ENCODE results near the gene SCAMP5.

SCAMP5 gene

GRCh38 chr15:75054172-75054897 is 59.0 kb downstream of the SCAMP5 start:
- Histone ChIP-seq H3K4me1 (ENCODE audit: control insufficient read depth, insufficient read depth, low read length) (no peaks in the 10 kb centered on the region), H3K4me3 (ENCODE audit: low read length) (no peak overlapping the region), H3K27me3 (ENCODE audit: control insufficient read depth, insufficient read depth, low read length) (no peaks in the 10 kb centered on the region), H3K36me3 (ENCODE audit: control insufficient read depth, insufficient read depth, low read length) (no peaks in the 10 kb centered on the region), H3K27ac (ENCODE audit: low read length) (no peak overlapping the region), H3K9me3 (ENCODE audit: control insufficient read depth, insufficient read depth, low read length) (no peaks in the 10 kb centered on the region)
- no CpG with 5 or more reads among the region's 3 CpGs for WGBS (ENCODE audit: insufficient coverage, insufficient read length)
- no peak for DNase-seq (ENCODE audit: low read depth, low spot score)

DNA sequence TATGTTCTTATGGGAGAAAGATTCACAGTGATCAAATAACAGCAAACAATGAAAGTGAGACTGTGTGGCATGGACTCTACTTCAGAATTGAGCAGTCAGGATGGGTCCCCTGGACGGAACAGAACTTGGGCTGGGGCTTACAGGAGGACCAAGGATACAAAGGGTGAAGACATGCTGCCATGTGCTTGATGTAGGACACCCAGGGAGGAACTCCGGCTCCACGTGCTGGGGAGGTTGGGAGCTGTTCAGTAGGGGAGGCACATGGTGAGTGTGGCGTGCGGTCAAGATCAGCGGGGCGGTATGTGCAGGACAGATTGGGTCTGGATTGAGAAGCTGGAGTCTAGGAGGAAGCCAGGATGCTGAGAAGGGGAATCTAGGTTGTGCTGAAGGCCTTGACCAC is 60.7 kb downstream of the SCAMP5 start:
- Histone ChIP-seq H3K4me1 (ENCODE audit: control insufficient read depth, insufficient read depth, low read length) (no peaks in the 10 kb centered on the region), H3K9me3 (ENCODE audit: control insufficient read depth, insufficient read depth, low read length) (no peaks in the 10 kb centered on the region), H3K27ac (ENCODE audit: low read length) (no peak overlapping the region), H3K27me3 (ENCODE audit: control insufficient read depth, insufficient read depth, low read length) (no peaks in the 10 kb centered on the region), H3K36me3 (ENCODE audit: control insufficient read depth, insufficient read depth, low read length) (no peaks in the 10 kb centered on the region), H3K4me3 (ENCODE audit: low read length) (no peak overlapping the region)
- WGBS (ENCODE audit: insufficient coverage, insufficient read length), result no CpG with 5 or more reads among the region's 7 CpGs
- DNase-seq (ENCODE audit: low read depth, low spot score), result no peak

DNA sequence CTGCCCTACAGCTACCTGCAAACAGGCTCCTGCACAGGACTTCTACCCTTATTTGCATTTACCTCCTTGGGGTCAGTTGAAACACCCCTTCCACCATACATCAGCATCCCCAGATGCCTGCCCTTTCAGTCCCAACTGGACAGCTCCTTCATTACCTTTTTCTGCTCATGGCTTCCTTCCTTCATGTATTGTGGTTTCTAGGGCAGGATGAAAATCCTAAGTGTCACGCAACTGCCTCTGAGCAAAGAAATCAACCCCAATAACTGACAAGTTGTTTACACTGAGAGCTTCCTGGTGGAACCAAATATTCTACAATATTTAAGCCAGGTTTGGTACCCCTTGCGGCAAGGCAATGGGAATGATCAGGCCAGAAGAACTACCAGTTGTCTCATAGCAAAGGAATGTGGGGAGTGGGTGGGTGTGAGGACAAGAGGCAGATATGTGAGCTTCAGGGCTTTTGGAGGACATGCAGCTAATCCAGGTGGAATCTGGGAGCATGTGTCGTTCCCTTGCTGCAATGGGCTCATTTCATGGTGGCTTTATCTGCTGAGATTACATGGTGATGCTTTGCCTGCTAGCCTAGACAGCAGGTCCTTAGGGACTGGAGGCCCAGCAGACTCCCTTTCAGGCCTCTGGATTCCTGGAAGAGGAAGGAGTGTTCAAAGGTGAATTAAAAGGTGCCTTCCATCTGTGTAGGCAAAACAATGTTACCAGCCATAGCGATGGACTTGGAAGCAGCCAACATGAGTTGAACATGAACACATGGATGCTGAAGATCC is 63.0 kb downstream of the SCAMP5 start:
- no peak for DNase-seq (ENCODE audit: low read depth, low spot score)
- Histone ChIP-seq H3K9me3 (ENCODE audit: control insufficient read depth, insufficient read depth, low read length) (no peaks in the 10 kb centered on the region), H3K27ac (ENCODE audit: low read length) (no peak overlapping the region), H3K36me3 (ENCODE audit: control insufficient read depth, insufficient read depth, low read length) (no peaks in the 10 kb centered on the region), H3K4me3 (ENCODE audit: low read length) (no peak overlapping the region), H3K4me1 (ENCODE audit: control insufficient read depth, insufficient read depth, low read length) (no peaks in the 10 kb centered on the region), H3K27me3 (ENCODE audit: control insufficient read depth, insufficient read depth, low read length) (no peaks in the 10 kb centered on the region)
- WGBS (ENCODE audit: insufficient coverage, insufficient read length), result no CpG with 5 or more reads among the region's 4 CpGs

DNA sequence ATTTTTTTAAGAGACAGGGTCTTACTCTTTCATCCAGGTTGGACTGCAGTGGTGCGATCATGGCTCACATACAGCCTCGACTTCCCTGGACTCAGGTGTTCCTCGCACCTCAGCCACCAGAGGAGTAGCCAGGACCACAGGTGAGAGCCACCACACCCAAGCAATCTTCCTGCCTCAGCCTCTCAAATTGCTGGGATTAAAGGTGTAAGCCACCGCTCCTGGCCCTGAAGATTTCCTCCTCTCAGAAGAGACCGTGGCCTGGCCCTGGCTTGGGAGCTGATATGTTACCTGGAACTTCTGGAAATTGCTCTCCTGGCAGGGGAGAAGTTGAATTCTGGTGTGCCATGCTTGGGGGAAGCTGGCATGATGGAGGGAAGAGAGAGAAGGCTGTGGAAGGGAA is 64.2 kb downstream of the SCAMP5 start:
- H3K4me3 ChIP-seq (ENCODE audit: low read length), result no peak overlapping the region
- no CpG with 5 or more reads among the region's 5 CpGs for WGBS (ENCODE audit: insufficient coverage, insufficient read length)
- DNase-seq (ENCODE audit: low read depth, low spot score), result no peak
- H3K36me3 ChIP-seq (ENCODE audit: control insufficient read depth, insufficient read depth, low read length), result no peaks in the 10 kb centered on the region
- H3K27me3 ChIP-seq (ENCODE audit: control insufficient read depth, insufficient read depth, low read length), result no peaks in the 10 kb centered on the region
- no peak overlapping the region for H3K27ac ChIP-seq (ENCODE audit: low read length)
- no peaks in the 10 kb centered on the region for H3K4me1 ChIP-seq (ENCODE audit: control insufficient read depth, insufficient read depth, low read length)
- H3K9me3 ChIP-seq (ENCODE audit: control insufficient read depth, insufficient read depth, low read length), result no peaks in the 10 kb centered on the region

GRCh38 chr15:75061272-75061671 is 65.9 kb downstream of the SCAMP5 start:
- DNase-seq (ENCODE audit: low read depth, low spot score), result no peak
- Histone ChIP-seq H3K27ac (ENCODE audit: low read length) (no peak overlapping the region), H3K4me1 (ENCODE audit: control insufficient read depth, insufficient read depth, low read length) (no peaks in the 10 kb centered on the region), H3K27me3 (ENCODE audit: control insufficient read depth, insufficient read depth, low read length) (no peaks in the 10 kb centered on the region), H3K9me3 (ENCODE audit: control insufficient read depth, insufficient read depth, low read length) (no peaks in the 10 kb centered on the region), H3K36me3 (ENCODE audit: control insufficient read depth, insufficient read depth, low read length) (no peaks in the 10 kb centered on the region), H3K4me3 (ENCODE audit: low read length) (no peak overlapping the region)

DNA sequence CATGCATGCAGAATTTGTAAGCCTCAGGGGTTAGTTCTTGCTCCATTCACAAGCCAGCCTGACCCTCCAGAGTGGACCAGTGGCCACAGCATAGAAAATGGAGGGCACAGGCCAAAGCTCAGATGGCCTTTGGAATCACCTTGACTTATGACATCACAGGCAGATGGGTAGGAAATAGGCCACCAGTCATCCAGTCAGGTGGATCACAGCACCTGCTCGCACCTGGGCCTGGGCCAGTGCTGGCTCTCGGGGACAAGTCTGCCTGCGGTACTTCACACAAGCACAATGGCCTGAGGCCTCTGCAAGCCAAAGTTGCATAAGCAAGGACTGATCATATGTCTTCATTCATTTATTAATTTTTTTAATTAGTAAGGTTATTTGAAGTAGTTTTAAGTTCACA is 67.3 kb downstream of the SCAMP5 start:
- H3K27ac ChIP-seq (ENCODE audit: low read length), result no peak overlapping the region
- no CpG with 5 or more reads among the region's 3 CpGs for WGBS (ENCODE audit: insufficient coverage, insufficient read length)
- H3K4me1 ChIP-seq (ENCODE audit: control insufficient read depth, insufficient read depth, low read length), result no peaks in the 10 kb centered on the region

GRCh38 chr15:75063338-75063737 is 68.0 kb downstream of the SCAMP5 start:
- Histone ChIP-seq H3K36me3 (ENCODE audit: control insufficient read depth, insufficient read depth, low read length) (no peaks in the 10 kb centered on the region), H3K27me3 (ENCODE audit: control insufficient read depth, insufficient read depth, low read length) (no peaks in the 10 kb centered on the region), H3K9me3 (ENCODE audit: control insufficient read depth, insufficient read depth, low read length) (no peaks in the 10 kb centered on the region), H3K4me3 (ENCODE audit: low read length) (no peak overlapping the region), H3K4me1 (ENCODE audit: control insufficient read depth, insufficient read depth, low read length) (no peaks in the 10 kb centered on the region), H3K27ac (ENCODE audit: low read length) (no peak overlapping the region)
- DNase-seq (ENCODE audit: low read depth, low spot score), result no peak
- no CpG with 5 or more reads among the region's 4 CpGs for WGBS (ENCODE audit: insufficient coverage, insufficient read length)

More for the DNA sequence above, 67.3 kb downstream of the SCAMP5 start:
- no peak for DNase-seq (ENCODE audit: low read depth, low spot score)
- Histone ChIP-seq H3K9me3 (ENCODE audit: control insufficient read depth, insufficient read depth, low read length) (no peaks in the 10 kb centered on the region), H3K36me3 (ENCODE audit: control insufficient read depth, insufficient read depth, low read length) (no peaks in the 10 kb centered on the region), H3K27me3 (ENCODE audit: control insufficient read depth, insufficient read depth, low read length) (no peaks in the 10 kb centered on the region), H3K4me3 (ENCODE audit: low read length) (no peak overlapping the region)

GRCh38 chr15:75063889-75064288 is 68.5 kb downstream of the SCAMP5 start:
- DNase-seq (ENCODE audit: low read depth, low spot score), result no peak
- no CpG with 5 or more reads among the region's 9 CpGs for WGBS (ENCODE audit: insufficient coverage, insufficient read length)
- H3K36me3 ChIP-seq (ENCODE audit: control insufficient read depth, insufficient read depth, low read length), result no peaks in the 10 kb centered on the region
- no peak overlapping the region for H3K27ac ChIP-seq (ENCODE audit: low read length)
- H3K27me3 ChIP-seq (ENCODE audit: control insufficient read depth, insufficient read depth, low read length), result no peaks in the 10 kb centered on the region
- no peak overlapping the region for H3K4me3 ChIP-seq (ENCODE audit: low read length)
- no peaks in the 10 kb centered on the region for H3K4me1 ChIP-seq (ENCODE audit: control insufficient read depth, insufficient read depth, low read length)
- H3K9me3 ChIP-seq (ENCODE audit: control insufficient read depth, insufficient read depth, low read length), result no peaks in the 10 kb centered on the region

- H3K4me3 ChIP-seq (ENCODE audit: low read length), result no peak overlapping the region
- no peak for DNase-seq (ENCODE audit: low read depth, low spot score)
- no peaks in the 10 kb centered on the region for H3K27me3 ChIP-seq (ENCODE audit: control insufficient read depth, insufficient read depth, low read length)
- no peaks in the 10 kb centered on the region for H3K9me3 ChIP-seq (ENCODE audit: control insufficient read depth, insufficient read depth, low read length)
- H3K27ac ChIP-seq (ENCODE audit: low read length), result no peak overlapping the region
- no CpG with 5 or more reads among the region's 2 CpGs for WGBS (ENCODE audit: insufficient coverage, insufficient read length)
- H3K36me3 ChIP-seq (ENCODE audit: control insufficient read depth, insufficient read depth, low read length), result no peaks in the 10 kb centered on the region
- no peaks in the 10 kb centered on the region for H3K4me1 ChIP-seq (ENCODE audit: control insufficient read depth, insufficient read depth, low read length)
Observed at GRCh38 chr15:75064846-75065245, 69.5 kb downstream of the SCAMP5 start.

DNA sequence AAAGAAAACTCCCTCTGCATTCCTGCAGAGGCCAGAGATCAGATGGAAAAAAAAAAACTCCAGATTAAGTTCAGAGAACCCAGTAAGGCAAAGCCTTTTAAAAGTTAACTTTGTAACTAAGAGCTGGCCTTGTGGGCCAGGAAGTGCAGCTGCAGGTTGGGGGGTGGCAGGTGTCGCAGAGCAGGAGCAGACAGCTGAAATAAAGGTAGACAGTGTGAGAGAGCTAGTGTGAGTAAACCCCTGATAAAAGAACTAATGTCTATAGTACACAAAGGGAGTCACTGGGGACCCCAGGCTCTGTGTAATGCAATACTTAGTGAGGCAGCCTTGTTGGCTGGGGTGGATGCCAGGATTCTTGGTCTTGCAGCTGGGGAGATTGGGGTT is 70.1 kb downstream of the SCAMP5 start:
- no peak for DNase-seq (ENCODE audit: low read depth, low spot score)
- WGBS (ENCODE audit: insufficient coverage, insufficient read length), result no CpG with 5 or more reads among the region's 1 CpG
- no peaks in the 10 kb centered on the region for H3K27me3 ChIP-seq (ENCODE audit: control insufficient read depth, insufficient read depth, low read length)
- H3K36me3 ChIP-seq (ENCODE audit: control insufficient read depth, insufficient read depth, low read length), result no peaks in the 10 kb centered on the region
- no peak overlapping the region for H3K4me3 ChIP-seq (ENCODE audit: low read length)
- no peaks in the 10 kb centered on the region for H3K9me3 ChIP-seq (ENCODE audit: control insufficient read depth, insufficient read depth, low read length)
- no peak overlapping the region for H3K27ac ChIP-seq (ENCODE audit: low read length)
- no peaks in the 10 kb centered on the region for H3K4me1 ChIP-seq (ENCODE audit: control insufficient read depth, insufficient read depth, low read length)
